ENCODE data around the gene RBP5. TPM values are rescaled to one million over a fixed set of nuclear protein-coding genes. Genes with fewer than 3 reads are reported as not detected.
"Not testable (repeated sequence)": the region's sequence is repeated elsewhere in the genome, so short reads cannot be mapped to it uniquely, and the experiment has no call there.

The RBP5 gene
- total RNA-seq, 1 donor from 2014 or later = 3.9 TPM

- no peak for DNase-seq (ENCODE audit: low spot score)
Measured at GRCh38 chr12:7123806-7124522, 4.7 kb downstream of the RBP5 start.

- no peak for DNase-seq (ENCODE audit: low spot score)
Measured at GRCh38 chr12:7122811-7123769, 5.6 kb downstream of the RBP5 start.

GRCh38 chr12:7121324-7121723 is 7.4 kb downstream of the RBP5 start:
- DNase-seq (ENCODE audit: low spot score) = no peak

GRCh38 chr12:7120166-7120565 is 8.5 kb downstream of the RBP5 start:
- DNase-seq (ENCODE audit: low spot score) = no peak

- DNase-seq (ENCODE audit: low spot score) = no peak
Measured at GRCh38 chr12:7118881-7119280, 9.8 kb downstream of the RBP5 start.

GRCh38 chr12:7117670-7118069 is 11.0 kb downstream of the RBP5 start:
- no peak for DNase-seq (ENCODE audit: low spot score)

- DNase-seq (ENCODE audit: low spot score) = no peak
Measured at GRCh38 chr12:7116916-7117315, 11.8 kb downstream of the RBP5 start.

GRCh38 chr12:7116196-7116595 is 12.5 kb downstream of the RBP5 start:
- no peak for DNase-seq (ENCODE audit: low spot score)

- DNase-seq (ENCODE audit: low spot score) = no peak
Measured at GRCh38 chr12:7114851-7115250, 13.8 kb downstream of the RBP5 start.

GRCh38 chr12:7114008-7114407 is 14.7 kb downstream of the RBP5 start:
- no peak for DNase-seq (ENCODE audit: low spot score)

GRCh38 chr12:7113389-7113871 is 15.3 kb downstream of the RBP5 start:
- peak; percentile 38 for DNase-seq (ENCODE audit: low spot score)

GRCh38 chr12:7112041-7112440 is 16.6 kb downstream of the RBP5 start:
- no peak for DNase-seq (ENCODE audit: low spot score)

- DNase-seq (ENCODE audit: low spot score) = no peak
Measured at GRCh38 chr12:7110661-7111060, 18.0 kb downstream of the RBP5 start.

GRCh38 chr12:7109572-7109920 is 19.1 kb downstream of the RBP5 start:
- DNase-seq (ENCODE audit: low spot score) = no peak

- DNase-seq (ENCODE audit: low spot score) = peak; percentile 87
Measured at GRCh38 chr12:7108796-7109571, 19.7 kb downstream of the RBP5 start, which contains the start of gene C1RL. C1RL (minus strand) TSS chr12:7109214; CDS start chr12:7109180, 34 bp downstream.

GRCh38 chr12:7108003-7108795 is 20.5 kb downstream of the RBP5 start:
- peak; percentile 86 for DNase-seq (ENCODE audit: low spot score)

- DNase-seq (ENCODE audit: low spot score) = no peak
Measured at GRCh38 chr12:7107636-7108002, 21.1 kb downstream of the RBP5 start.

GRCh38 chr12:7107181-7107580 is 21.5 kb downstream of the RBP5 start:
- not testable (repeated sequence) for DNase-seq (ENCODE audit: low spot score)

- DNase-seq (ENCODE audit: low spot score) = no peak
Measured at GRCh38 chr12:7106082-7106481, 22.6 kb downstream of the RBP5 start.

- no peak for DNase-seq (ENCODE audit: low spot score)
Measured at GRCh38 chr12:7103837-7104584, 24.7 kb downstream of the RBP5 start.
